ENCODE measurements around the gene SLC44A1.

Gene SLC44A1

GRCh38 chr9:105396901-105397300 is 152.4 kb downstream of the SLC44A1 start:
- no peak for DNase-seq

GRCh38 chr9:105399117-105399516 is 154.7 kb downstream of the SLC44A1 start:
- DNase-seq, result no peak

- DNase-seq, result no peak
Observed at GRCh38 chr9:105401651-105402050, 157.2 kb downstream of the SLC44A1 start.

- no peak for DNase-seq
Observed at GRCh38 chr9:105403552-105404248, 159.2 kb downstream of the SLC44A1 start.

- peak; percentile 33 for DNase-seq
Observed at GRCh38 chr9:105405514-105406131, 161.2 kb downstream of the SLC44A1 start.

GRCh38 chr9:105406369-105406768 is 161.9 kb downstream of the SLC44A1 start:
- DNase-seq, result no peak

GRCh38 chr9:105413525-105413924 is 169.1 kb downstream of the SLC44A1 start:
- DNase-seq, result no peak

GRCh38 chr9:105414947-105415661 is 170.7 kb downstream of the SLC44A1 start:
- peak; percentile 41 for DNase-seq

GRCh38 chr9:105415662-105415980 is 171.2 kb downstream of the SLC44A1 start:
- no peak for DNase-seq

GRCh38 chr9:105416840-105417239 is 172.4 kb downstream of the SLC44A1 start:
- no peak for DNase-seq

GRCh38 chr9:105418588-105419500 is 174.4 kb downstream of the SLC44A1 start:
- DNase-seq, result no peak

GRCh38 chr9:105419816-105420597 is 175.6 kb downstream of the SLC44A1 start:
- no peak for DNase-seq

GRCh38 chr9:105421154-105421553 is 176.7 kb downstream of the SLC44A1 start:
- no peak for DNase-seq

- DNase-seq, result no peak
Observed at GRCh38 chr9:105421864-105422263, 177.4 kb downstream of the SLC44A1 start.

- DNase-seq, result no peak
Observed at GRCh38 chr9:105425816-105426433, 181.5 kb downstream of the SLC44A1 start.

- DNase-seq, result no peak
Observed at GRCh38 chr9:105426657-105427056, 182.2 kb downstream of the SLC44A1 start.

- DNase-seq, result no peak
Observed at GRCh38 chr9:105431424-105432246, 187.2 kb downstream of the SLC44A1 start.

- DNase-seq, result no peak
Observed at GRCh38 chr9:105432247-105432842, 187.9 kb downstream of the SLC44A1 start.

- no peak for DNase-seq
Observed at GRCh38 chr9:105435453-105435852, 191.0 kb downstream of the SLC44A1 start.

- no peak for DNase-seq
Observed at GRCh38 chr9:105436783-105437182, 192.3 kb downstream of the SLC44A1 start.
